GM12878 (cell line): ENCODE results near the gene DHX34. TPM values are rescaled to one million over a fixed set of nuclear protein-coding genes. Genes with fewer than 3 reads are reported as not detected.

Experiments
- ATAC-seq: fragments of 200-7000 bp; cut with Tn5 transposase; 3 replicates; pipeline ENCODE4 v1.9.1; 2020; ENCODE audit warnings: mild to moderate bottlenecking, moderate library complexity
- BruUV-seq: library from RNA; stranded (reverse); fragments of 400-500 nt; replicated peaks from 2 replicates; lab custom pipeline; 2021; lab: Mats Ljungman, UMichigan
- CTCF ChIA-PET: fragments of 300-600 bp; sonication (Branson Sonifier 250); formaldehyde crosslinking; extraction: SDS; loops from one replicate; lab custom pipeline; 2021; ENCODE audit warnings: inconsistent platforms; lab: Yijun Ruan, JAX
- POLR2A ChIA-PET: fragments of 350-600 bp; formaldehyde crosslinking; extraction: SDS; loops from one replicate; lab custom pipeline; 2021; ENCODE audit warnings: inconsistent platforms; lab: Charles Lee
- RAD21 ChIA-PET: fragments of 300-600 bp; sonication (Branson Sonifier 250); formaldehyde crosslinking; loops from one replicate; lab custom pipeline; 2023; ENCODE audit warnings: antibody characterized with exemption; ENCODE audit not compliant: unreplicated experiment; lab: Charles Lee
- SMC1A ChIA-PET: fragments of 300-600 bp; sonication (Branson Sonifier 250); formaldehyde crosslinking; loops from one replicate; lab custom pipeline; 2023; ENCODE audit not compliant: unreplicated experiment, uncharacterized antibody; lab: Charles Lee
- DNase-seq: peaks from one replicate; pipeline ENCODE4 v3.0.0-alpha.2; 2011; ENCODE audit warnings: low read depth, low spot score
- FAIRE-seq: peaks from 3 replicates; lab custom pipeline; 2011; peaks lifted over from hg19 to GRCh38; lab: Jason Lieb, UNC
- H2AFZ ChIP-seq: 2 replicates; pipeline ENCODE4 v1.6.0; 2011; ENCODE audit warnings: low read depth, low read length, control low read depth; ENCODE audit not compliant: control insufficient read depth
- H3K27ac ChIP-seq: 2 replicates; pipeline ENCODE4 v1.5.1; 2011; ENCODE audit warnings: control low read depth; ENCODE audit not compliant: control insufficient read depth, insufficient read depth
- H3K27me3 ChIP-seq, 2 experiments: replicated peaks in 1 of 2; 2 replicates each; pipeline versions ENCODE4 v1.6.0 to v1.6.1; 2011; ENCODE audit warnings: low read length in 1 of 2; ENCODE audit not compliant: control insufficient read depth in 2 of 2, insufficient read depth in 2 of 2
- H3K36me3 ChIP-seq, 2 experiments: 2 replicates each; pipeline ENCODE4 v1.5.1; 2011; ENCODE audit warnings: low read length in 1 of 2; ENCODE audit not compliant: control insufficient read depth in 2 of 2, insufficient read depth in 2 of 2
- H3K4me1 ChIP-seq: 2 replicates; pipeline ENCODE4 v1.6.1; 2011; ENCODE audit warnings: mild to moderate bottlenecking, low read length, moderate library complexity, mixed read lengths; ENCODE audit not compliant: control insufficient read depth, insufficient read depth
- H3K4me2 ChIP-seq: 2 replicates; pipeline ENCODE4 v1.6.0; 2011; ENCODE audit warnings: control low read depth; ENCODE audit not compliant: control insufficient read depth, insufficient read depth
- H3K4me3 ChIP-seq: fragments of 200-600 bp; sonication (generic); 2 replicates; pipeline ENCODE4 v1.5.1; 2016
- H3K79me2 ChIP-seq: 2 replicates; pipeline ENCODE4 v1.6.0; 2011; ENCODE audit warnings: low read length; ENCODE audit not compliant: control insufficient read depth, insufficient read depth
- H3K9ac ChIP-seq: 2 replicates; pipeline ENCODE4 v1.8.0; 2011; ENCODE audit warnings: low read length, control low read depth, mixed read lengths; ENCODE audit not compliant: control insufficient read depth, insufficient read depth
- H3K9me3 ChIP-seq: replicated peaks from 3 replicates; pipeline ENCODE4 v1.5.1; 2011; ENCODE audit warnings: mild to moderate bottlenecking, low read length; ENCODE audit not compliant: control insufficient read depth, insufficient read depth
- H4K20me1 ChIP-seq: 2 replicates; pipeline ENCODE4 v1.6.0; 2011; ENCODE audit not compliant: control insufficient read depth, insufficient read depth
- IRF4 ChIP-seq: IDR thresholded peaks from 2 replicates; pipeline ENCODE4 v1.6.1; 2011; ENCODE audit warnings: low read depth, low read length
- RFX5 ChIP-seq: IDR thresholded peaks from 2 replicates; pipeline ENCODE4 v1.6.1; 2011; ENCODE audit warnings: low read depth, low read length, improper control_type of control experiment
- USF1 ChIP-seq: IDR thresholded peaks from 2 replicates; pipeline ENCODE4 v1.6.1; 2011; ENCODE audit warnings: borderline replicate concordance, low read depth, mild to moderate bottlenecking, moderate library complexity, mixed read lengths, low read length; ENCODE audit not compliant: insufficient read depth; ENCODE audit errors: extremely low read length
- ZBTB40 ChIP-seq: fragments of 450-650 bp; IDR thresholded peaks from 2 replicates; pipeline ENCODE4 v1.6.1; 2016; ENCODE audit warnings: mild to moderate bottlenecking, moderate library complexity, borderline replicate concordance
- WGBS: methylation state at CpG from one replicate; pipeline ENCODE4 v1.1.6; 2016; ENCODE audit warnings: low lambda C conversion rate; ENCODE audit not compliant: insufficient replicate concordance, insufficient coverage; ENCODE audit errors: missing lambda C conversion rate; 5-methylcytosine and 5-hydroxymethylcytosine counted together
- in situ Hi-C: fragments of 300-500 bp; cut with MboI; formaldehyde crosslinking; loops from 9 replicates; pipeline ENCODE4 v1.14.3; 2018; ENCODE audit warnings: mixed read lengths
- intact Hi-C: fragments of 100-400 bp; cut with micrococcal nuclease; formaldehyde crosslinking; loops from one replicate; pipeline ENCODE4 v1.14.2; 2022; ENCODE audit not compliant: unreplicated experiment
- polyA plus RNA-seq, 11 experiments: library from polyadenylated mRNA; depleted of rRNA in 4 of 11; unstranded in 6 of 11; stranded (reverse) in 5 of 11; fragments of >200 nt; fragmentation: Nextera tagmentation in 4 of 11; fragmentation: Illumina TruSeq in 1 of 11; extraction: Ambion mirVana in 4 of 11; extraction: Trizol in 1 of 11; gene quantifications; 1 replicate in 1 of 11; 2 replicates in 10 of 11; pipeline versions ENCODE4 v1.2.1 to v1.2.3, GENCODE V29; 2011 to 2016; ENCODE audit warnings: inconsistent platforms in 2 of 11, missing spikeins in 2 of 11, low read depth in 1 of 11
- total RNA-seq, 4 experiments: library from RNA; depleted of rRNA in 3 of 4; stranded (reverse); fragments of >200 nt in 3 of 4; fragmentation: Illumina TruSeq in 1 of 4; extraction: Trizol in 1 of 4; gene quantifications; 2 replicates each; pipeline versions ENCODE4 v1.2.1 to v1.2.3, GENCODE V29; 2013 to 2021

DHX34 gene
- total and polyA plus RNA-seq, 10 of the 15 experiments (the other 5 are each of a cell fraction or from before 2014, with no cell fraction given), result 0.19 to 16.9 (median 10.5) TPM

DNA sequence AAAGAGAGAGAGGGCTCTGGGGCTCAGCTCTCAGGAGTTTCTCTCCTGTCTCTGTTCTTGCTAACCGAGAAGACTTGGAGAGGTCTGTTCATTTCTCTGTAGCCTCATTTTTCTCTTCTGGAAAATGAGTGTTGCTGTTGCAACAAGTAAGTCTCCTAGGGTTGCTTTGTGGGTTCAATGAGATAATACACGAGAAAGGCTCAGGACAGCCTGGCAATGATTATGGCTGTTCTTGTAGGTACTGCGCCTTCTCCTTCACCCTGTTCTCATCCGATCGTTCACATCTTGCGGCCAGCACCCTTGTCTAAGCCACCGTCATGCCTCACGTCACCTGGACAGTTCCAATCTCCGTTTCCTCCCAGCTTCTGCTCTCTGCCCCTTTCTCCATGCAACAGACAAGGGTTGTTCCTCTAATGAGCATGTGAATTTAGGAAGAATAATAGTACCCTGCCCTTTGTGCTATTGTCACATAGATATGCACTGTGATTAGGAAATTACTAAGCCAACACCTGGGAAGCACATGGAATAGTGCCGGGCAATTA is 35.3 kb upstream of the DHX34 start:
- no peak overlapping the region for H3K9ac ChIP-seq
- FAIRE-seq, result no peak

More for the DNA sequence above, 35.3 kb upstream of the DHX34 start:
- intact Hi-C loops (no loop called here), in situ Hi-C loops (no loop called here)
- ChIA-PET POLR2A (interaction anchor here (0.6 kb wide), 1 partner anchor 293 kb away, joined by 4 read pairs; no protein-coding TSS in a partner anchor), RAD21 (no interaction called here), SMC1A (no interaction called here), CTCF (no interaction called here)
- TF ChIP-seq USF1 (no peak), ZBTB40 (no peak), IRF4 (no peak), RFX5 (no peak)
- ATAC-seq, result no peak
- BruUV-seq, result no TSS peak
- H3K4me3 ChIP-seq, result no peak overlapping the region
- no peak overlapping the region for H3K27ac ChIP-seq
- 62% methylated on average over 10 of the region's 10 CpGs for WGBS
- H3K4me2 ChIP-seq, result no peak overlapping the region
- no peak overlapping the region for H2AFZ ChIP-seq
- no peaks in the 10 kb centered on the region; the same call in 1 of the 2 replicates for H3K4me1 ChIP-seq
- no peaks in the 10 kb centered on the region; the same call in 2 of the 3 replicates for H3K9me3 ChIP-seq
- no peaks in the 10 kb centered on the region for H4K20me1 ChIP-seq
- H3K79me2 ChIP-seq, result no peaks in the 10 kb centered on the region
- H3K36me3 ChIP-seq, result no peaks in the 10 kb centered on the region
- no peaks in the 10 kb centered on the region for H3K27me3 ChIP-seq
- DNase-seq, result no peak
